Muscle of leg (tissue), 11 donors: ENCODE data around the gene PRKG1. TPM values are rescaled to one million over a fixed set of nuclear protein-coding genes. Genes with fewer than 3 reads are reported as not detected.
"Not testable (repeated sequence)": the region's sequence is repeated elsewhere in the genome, so short reads cannot be mapped to it uniquely, and the experiment has no call there.

Experiments used
- DNase-seq: peaks from one replicate; pipeline ENCODE4 v3.0.0; 2013
- H3K27ac ChIP-seq: one replicate; pipeline ENCODE4 v1.5.1; 2013; ENCODE audit warnings: mild to moderate bottlenecking, low read length, control low read depth
- H3K27me3 ChIP-seq: one replicate; pipeline ENCODE4 v1.6.1; 2013; ENCODE audit warnings: low read length; ENCODE audit not compliant: control insufficient read depth, insufficient read depth
- H3K36me3 ChIP-seq: one replicate; pipeline ENCODE4 v1.6.1; 2013; ENCODE audit warnings: low read length; ENCODE audit not compliant: control insufficient read depth, insufficient read depth
- H3K4me1 ChIP-seq: one replicate; pipeline ENCODE4 v1.6.1; 2013; ENCODE audit warnings: low read length; ENCODE audit not compliant: control insufficient read depth, insufficient read depth
- H3K4me3 ChIP-seq: one replicate; pipeline ENCODE4 v1.5.1; 2013; ENCODE audit warnings: low read length, control low read depth
- H3K9me3 ChIP-seq: replicated peaks from 2 replicates; pipeline ENCODE4 v1.6.1; 2013; ENCODE audit warnings: low read depth, low read length; ENCODE audit not compliant: control insufficient read depth
- WGBS: methylation state at CpG from one replicate; pipeline ENCODE4 v1.1.5; 2013; ENCODE audit warnings: missing lambda C conversion rate; ENCODE audit not compliant: insufficient coverage; 5-methylcytosine and 5-hydroxymethylcytosine counted together
- polyA plus RNA-seq, 8 donors: library from polyadenylated mRNA; unstranded; fragments of 120-200 nt; gene quantifications; one replicate each; pipeline versions ENCODE4 v1.2.1 to v1.2.3, GENCODE V29; 2013; ENCODE audit warnings: inconsistent platforms in 1 of 8, low replicate concordance in 1 of 8; ENCODE audit not compliant: insufficient read length in 8 of 8, insufficient read depth in 1 of 8
- total RNA-seq: library from RNA; stranded (reverse); fragments of 120-200 nt; gene quantifications from one replicate; pipeline ENCODE4 v1.2.4, GENCODE V29; 2013

Gene PRKG1
- total and polyA plus RNA-seq, 9 donors = 23.3 to 59.2 (median 50.3) TPM

GRCh38 chr10:51377932-51378599, 303.8 kb downstream of the PRKG1 start:
- H3K27me3 ChIP-seq = no peaks in the 10 kb centered on the region
- WGBS = 63% methylated on average over 1 of the region's 3 CpGs
- H3K36me3 ChIP-seq = no peaks in the 10 kb centered on the region
- no peak overlapping the region for H3K27ac ChIP-seq
- H3K4me3 ChIP-seq = no peak overlapping the region
- H3K9me3 ChIP-seq = peaks cover 2% of the 10 kb centered on the region
- DNase-seq = no peak
- H3K4me1 ChIP-seq = peaks cover 2% of the 10 kb centered on the region

GRCh38 chr10:51382181-51382580, 307.9 kb downstream of the PRKG1 start:
- Histone ChIP-seq H3K4me3 (no peak overlapping the region), H3K36me3 (no peaks in the 10 kb centered on the region), H3K4me1 (peaks cover 2% of the 10 kb centered on the region), H3K9me3 (peaks cover 2% of the 10 kb centered on the region), H3K27ac (no peak overlapping the region), H3K27me3 (no peaks in the 10 kb centered on the region)
- no CpG with 5 or more reads among the region's 1 CpG for WGBS
- no peak for DNase-seq

GRCh38 chr10:51384971-51385370, 310.7 kb downstream of the PRKG1 start:
- DNase-seq = no peak
- H3K36me3 ChIP-seq = no peaks in the 10 kb centered on the region
- no peak overlapping the region for H3K27ac ChIP-seq
- H3K4me1 ChIP-seq = no peaks in the 10 kb centered on the region
- H3K27me3 ChIP-seq = no peaks in the 10 kb centered on the region
- no CpG with 5 or more reads among the region's 3 CpGs for WGBS
- H3K9me3 ChIP-seq = peaks cover 2% of the 10 kb centered on the region
- no peak overlapping the region for H3K4me3 ChIP-seq

GRCh38 chr10:51386248-51386885, 312.1 kb downstream of the PRKG1 start:
- Histone ChIP-seq H3K4me3 (no peak overlapping the region), H3K36me3 (no peaks in the 10 kb centered on the region), H3K27ac (no peak overlapping the region), H3K27me3 (no peaks in the 10 kb centered on the region), H3K4me1 (no peaks in the 10 kb centered on the region), H3K9me3 (no peaks in the 10 kb centered on the region)
- 40% methylated on average over 1 of the region's 3 CpGs for WGBS
- DNase-seq = no peak

DNA sequence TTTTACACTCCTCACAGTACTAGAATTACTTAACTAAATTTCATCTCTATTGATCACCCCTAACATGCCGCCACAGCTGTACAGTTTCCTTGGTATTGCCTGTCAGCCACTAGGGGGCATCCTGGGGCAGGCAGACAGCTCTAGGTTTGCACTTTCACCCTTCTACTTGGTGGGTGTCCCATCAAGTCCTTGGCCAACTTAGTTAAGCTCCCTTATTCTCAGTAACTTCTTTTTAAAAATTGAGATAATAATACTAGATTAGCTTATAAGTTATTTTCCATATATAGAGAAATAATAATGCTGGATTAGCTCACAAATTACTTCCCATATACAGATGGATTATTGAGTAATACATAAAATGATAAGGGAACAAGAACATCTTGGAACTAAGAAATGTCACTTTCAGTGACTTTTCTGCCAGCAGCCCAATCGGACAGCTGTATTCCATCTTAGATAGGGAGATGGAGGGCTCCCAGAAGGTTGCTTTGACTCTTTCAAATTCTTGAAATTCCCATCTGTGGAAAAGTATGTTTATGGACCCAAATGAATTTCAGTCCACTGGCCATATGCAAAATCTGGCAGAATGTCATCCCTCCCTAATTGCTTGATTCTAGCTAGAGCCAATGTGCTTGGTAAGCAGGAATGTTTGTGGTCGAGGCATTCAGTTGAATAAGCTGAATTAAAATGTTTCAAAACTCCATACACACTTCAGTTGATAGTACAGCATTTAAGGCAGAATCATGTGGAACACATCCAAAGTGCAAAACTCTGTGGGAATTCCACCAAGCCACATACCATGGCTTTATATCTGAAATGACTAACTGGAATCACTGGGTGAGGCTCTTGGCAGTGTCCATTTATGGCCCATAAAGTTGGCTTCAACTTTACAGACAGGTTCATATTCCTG, 315.4 kb downstream of the PRKG1 start:
- H3K4me1 ChIP-seq = peaks cover 2% of the 10 kb centered on the region
- peak; percentile 75 for DNase-seq
- H3K36me3 ChIP-seq = no peaks in the 10 kb centered on the region
- no peaks in the 10 kb centered on the region for H3K9me3 ChIP-seq
- H3K4me3 ChIP-seq = no peak overlapping the region
- WGBS = 88% methylated on average over 1 of the region's 3 CpGs
- no peaks in the 10 kb centered on the region for H3K27me3 ChIP-seq
- peak overlapping the region; percentile 7 for H3K27ac ChIP-seq

GRCh38 chr10:51393006-51393405, 318.7 kb downstream of the PRKG1 start:
- DNase-seq, H3K27ac ChIP-seq: not testable (repeated sequence)
- 95% methylated on average over 14 of the region's 29 CpGs for WGBS

GRCh38 chr10:51394039-51394438, 319.8 kb downstream of the PRKG1 start:
- no peaks in the 10 kb centered on the region for H3K27me3 ChIP-seq
- DNase-seq = no peak
- 83% methylated on average over 2 of the region's 3 CpGs for WGBS
- no peaks in the 10 kb centered on the region for H3K36me3 ChIP-seq
- H3K9me3 ChIP-seq = no peaks in the 10 kb centered on the region
- H3K4me3 ChIP-seq = no peak overlapping the region
- H3K4me1 ChIP-seq = peaks cover 6% of the 10 kb centered on the region
- H3K27ac ChIP-seq = no peak overlapping the region

More at GRCh38 chr10:51393006-51393405, 318.7 kb downstream of the PRKG1 start:
- not testable (repeated sequence) for H3K4me1 ChIP-seq, H3K9me3 ChIP-seq, H3K36me3 ChIP-seq, H3K27me3 ChIP-seq, H3K4me3 ChIP-seq

DNA sequence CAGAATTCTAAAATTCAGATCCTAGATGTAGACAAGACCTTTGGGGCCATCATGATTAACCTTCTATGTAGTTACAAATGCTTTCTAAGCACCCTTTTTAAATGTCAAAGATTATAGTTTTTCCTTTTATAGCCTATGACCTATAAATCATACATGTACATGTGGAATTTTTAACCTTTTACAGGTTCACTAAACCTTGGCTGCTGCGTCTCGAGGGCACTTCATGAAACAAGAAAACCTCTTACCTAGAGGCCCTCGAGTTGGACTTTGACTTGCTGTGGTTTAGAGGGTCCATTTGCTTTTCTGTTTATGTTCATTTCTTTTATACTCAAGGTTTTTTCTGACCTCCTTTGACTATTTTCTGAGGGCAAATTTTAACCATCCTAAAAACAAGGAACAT, 323.0 kb downstream of the PRKG1 start:
- H3K27ac ChIP-seq = no peak overlapping the region
- no peaks in the 10 kb centered on the region for H3K9me3 ChIP-seq
- H3K4me1 ChIP-seq = peaks cover 6% of the 10 kb centered on the region
- H3K36me3 ChIP-seq = no peaks in the 10 kb centered on the region
- WGBS = no CpG with 5 or more reads among the region's 3 CpGs
- no peak overlapping the region for H3K4me3 ChIP-seq
- H3K27me3 ChIP-seq = no peaks in the 10 kb centered on the region
- no peak for DNase-seq

GRCh38 chr10:51397695-51398094, 323.4 kb downstream of the PRKG1 start:
- Histone ChIP-seq H3K4me1 (peaks cover 6% of the 10 kb centered on the region), H3K27ac (no peak overlapping the region), H3K9me3 (no peaks in the 10 kb centered on the region), H3K36me3 (no peaks in the 10 kb centered on the region), H3K4me3 (no peak overlapping the region), H3K27me3 (no peaks in the 10 kb centered on the region)
- peak; percentile 76 for DNase-seq
- WGBS = no CpG with 5 or more reads among the region's 2 CpGs

DNA sequence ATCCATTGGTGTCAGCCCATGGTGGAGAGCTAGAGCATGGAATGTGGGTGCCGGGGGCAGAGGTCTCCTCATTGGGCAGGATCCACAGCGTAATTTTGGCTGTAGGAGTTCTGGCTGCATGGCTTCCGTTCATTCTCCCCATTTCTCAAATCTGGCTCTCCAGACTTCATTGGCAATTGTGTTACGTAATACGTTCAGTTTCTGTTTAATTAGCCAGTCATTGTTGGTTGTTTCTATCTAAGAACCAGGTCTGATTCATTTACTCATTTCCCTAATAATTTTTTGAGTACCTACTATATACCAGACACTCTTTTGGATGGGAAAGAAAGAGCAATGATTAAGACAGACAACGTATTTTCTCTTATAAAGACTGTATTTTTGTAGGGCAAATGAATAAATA, 325.6 kb downstream of the PRKG1 start:
- peaks cover 5% of the 10 kb centered on the region for H3K4me1 ChIP-seq
- H3K27me3 ChIP-seq = no peaks in the 10 kb centered on the region
- H3K4me3 ChIP-seq = no peak overlapping the region
- 100% methylated on average over 2 of the region's 6 CpGs for WGBS
- no peak for DNase-seq
- H3K27ac ChIP-seq = peak overlapping the region; percentile 84
- H3K36me3 ChIP-seq = no peaks in the 10 kb centered on the region
- no peaks in the 10 kb centered on the region for H3K9me3 ChIP-seq
